GM12891 (cell line): Measurements from ENCODE around the gene VEGFB.

ENCODE experiments used
- DNase-seq: peaks from one replicate; pipeline ENCODE4 v3.0.0; 2011; ENCODE audit warnings: low spot score; ENCODE audit not compliant: insufficient read length
- FAIRE-seq: peaks from 2 replicates; lab custom pipeline; 2011; peaks lifted over from hg19 to GRCh38; lab: Jason Lieb, UNC
- PAX5 ChIP-seq: IDR thresholded peaks from 2 replicates; pipeline ENCODE4 v1.6.1; 2011; ENCODE audit warnings: low read length, moderate library complexity, mild to moderate bottlenecking; ENCODE audit not compliant: insufficient read depth, severe bottlenecking
- POLR2A ChIP-seq: IDR thresholded peaks from 2 replicates; pipeline ENCODE4 v1.6.1; 2011; ENCODE audit warnings: low read depth, low read length, control low read depth
- POLR2AphosphoS5 ChIP-seq: IDR thresholded peaks from 2 replicates; pipeline ENCODE4 v1.6.1; 2011; ENCODE audit warnings: low read depth, low read length, control low read depth
- POU2F2 ChIP-seq: IDR thresholded peaks from 2 replicates; pipeline ENCODE4 v1.6.1; 2011; ENCODE audit warnings: low read depth, mild to moderate bottlenecking, control low read depth, low read length, moderate library complexity
- SPI1 ChIP-seq: IDR thresholded peaks from 2 replicates; pipeline ENCODE4 v1.6.1; 2011; ENCODE audit warnings: low read depth, low read length, control low read depth
- TAF1 ChIP-seq: IDR thresholded peaks from 2 replicates; pipeline ENCODE4 v1.6.1; 2011; ENCODE audit warnings: low read depth, low read length, control low read depth

The VEGFB gene

DNA sequence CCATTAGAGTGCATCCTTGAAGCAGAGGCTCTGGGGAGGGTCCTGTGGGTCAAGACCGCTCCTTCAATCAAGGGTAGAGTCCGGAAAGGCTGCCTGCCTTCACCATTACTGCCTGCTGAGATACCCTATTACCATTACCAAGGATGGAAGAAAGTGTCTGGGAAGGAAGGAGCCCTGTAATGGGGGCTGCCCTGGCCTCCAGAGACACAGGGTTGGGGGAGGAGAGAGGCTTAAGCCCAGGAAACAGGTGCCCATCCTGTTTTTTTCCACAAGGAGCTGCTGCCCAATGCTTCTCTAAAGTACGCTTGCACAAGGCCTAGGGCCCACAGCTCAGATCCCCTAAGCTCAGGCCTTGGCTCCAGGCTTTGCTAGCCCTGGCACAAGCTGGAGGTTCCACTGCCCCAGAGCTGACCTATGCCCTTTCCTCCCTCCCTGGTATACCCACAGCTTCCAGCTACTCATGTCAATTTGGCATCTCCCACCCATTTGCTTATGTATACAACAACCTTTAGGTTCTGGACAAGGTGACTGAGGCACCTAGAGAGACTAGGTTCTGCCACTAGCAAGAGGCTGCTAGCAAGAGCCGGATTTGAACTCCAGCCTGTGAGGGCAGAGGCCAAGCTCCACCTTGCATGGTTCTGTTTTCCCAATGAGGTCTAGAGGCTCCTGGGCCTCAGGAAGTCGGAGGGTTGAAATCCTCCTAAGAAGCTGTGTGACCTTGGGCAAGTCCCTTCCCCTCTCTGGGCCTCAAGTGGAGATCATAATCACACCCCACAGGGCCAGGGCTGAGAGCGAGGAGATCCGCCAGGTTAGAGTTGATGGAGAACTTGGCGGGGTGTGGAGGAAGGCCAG lies 15.4 kb downstream of the VEGFB start:
- DNase-seq (no peak), FAIRE-seq (no peak)
- no peak for TF ChIP-seq POU2F2
- no peak for TF ChIP-seq POLR2A
- no peak for TF ChIP-seq PAX5
- TF ChIP-seq TAF1, result no peak
- TF ChIP-seq SPI1, result no peak
- no peak for TF ChIP-seq POLR2AphosphoS5

DNA sequence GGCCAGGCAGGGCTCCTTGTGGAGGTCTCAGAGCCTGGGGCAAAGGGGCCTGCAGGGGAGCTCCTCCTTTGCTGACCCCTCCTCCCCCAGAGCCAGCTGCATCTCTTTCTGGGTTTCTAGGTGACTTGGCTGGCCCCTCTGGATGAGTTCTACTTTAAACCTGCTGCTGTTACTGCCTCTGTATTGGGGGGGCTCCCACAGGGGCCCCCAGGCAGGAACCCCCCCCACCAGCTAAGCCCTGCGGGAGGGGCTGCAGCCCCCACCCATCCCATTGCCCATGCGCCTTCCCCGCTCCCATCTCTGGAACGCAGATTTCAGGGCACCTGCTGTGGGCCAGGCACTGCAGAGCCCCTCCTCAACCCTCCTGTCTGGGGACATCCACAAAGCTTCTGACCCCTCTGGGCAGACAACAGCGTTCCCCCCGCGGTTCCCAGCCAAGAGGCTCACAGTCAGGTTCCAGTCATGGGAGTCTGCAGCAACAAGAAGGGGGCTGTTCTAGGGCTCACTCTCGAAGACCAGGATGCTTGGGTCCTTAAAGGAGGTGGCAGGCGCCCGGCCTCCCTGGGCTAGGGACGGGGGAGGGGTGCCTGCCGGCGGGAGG lies 16.1 kb downstream of the VEGFB start:
- DNase-seq (no peak), FAIRE-seq (no peak)
- no peak for TF ChIP-seq POLR2A
- no peak for TF ChIP-seq PAX5
- no peak for TF ChIP-seq POLR2AphosphoS5
- TF ChIP-seq POU2F2, result no peak

DNA sequence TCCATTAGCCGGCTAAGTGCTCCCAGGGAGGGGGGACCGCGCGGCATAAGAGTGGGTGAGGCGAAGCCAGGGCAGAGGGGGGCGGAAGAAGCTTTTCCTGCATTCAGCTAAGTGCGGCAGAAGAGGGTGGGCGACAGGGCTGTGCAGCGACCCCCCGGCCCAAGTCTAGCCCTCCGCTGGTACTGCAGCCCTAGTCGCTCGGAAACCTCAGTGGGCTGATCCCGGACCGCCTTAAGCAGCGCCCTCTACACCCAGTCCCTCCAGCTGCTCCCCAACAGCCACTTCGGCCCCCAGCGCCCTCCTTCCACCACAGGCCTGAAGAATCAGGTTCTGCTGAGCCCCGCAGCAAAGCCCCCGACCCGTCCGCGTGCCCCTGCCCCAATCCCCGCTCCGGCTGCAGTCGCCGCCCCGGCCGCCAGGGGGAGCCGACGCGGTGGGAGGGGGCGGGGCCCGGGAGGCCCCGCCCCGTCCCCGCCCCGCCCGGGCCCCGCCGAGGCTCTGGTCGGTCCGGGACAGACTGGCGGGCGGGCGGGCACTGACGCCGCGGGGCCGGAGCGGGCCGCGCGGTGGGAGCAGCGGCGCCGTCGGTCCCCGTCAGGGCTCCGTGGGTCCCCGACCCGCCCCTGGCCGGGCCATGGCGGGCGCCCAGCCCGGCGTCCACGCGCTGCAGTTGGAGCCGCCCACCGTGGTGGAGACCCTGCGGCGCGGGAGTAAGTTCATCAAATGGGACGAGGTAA lies 16.8 kb downstream of the VEGFB start, which contains the start of gene PLCB3:
Gene PLCB3, plus strand, starts transcription at position 515 of the 737 bp plus-strand sequence. Its CDS starts 120 bp downstream, at position 635.
- FAIRE-seq (peak; percentile 41), DNase-seq (peak; percentile 92)
- TF ChIP-seq POLR2A (no peak), SPI1 (no peak), POLR2AphosphoS5 (no peak), TAF1 (no peak), PAX5 (no peak), POU2F2 (no peak)

DNA sequence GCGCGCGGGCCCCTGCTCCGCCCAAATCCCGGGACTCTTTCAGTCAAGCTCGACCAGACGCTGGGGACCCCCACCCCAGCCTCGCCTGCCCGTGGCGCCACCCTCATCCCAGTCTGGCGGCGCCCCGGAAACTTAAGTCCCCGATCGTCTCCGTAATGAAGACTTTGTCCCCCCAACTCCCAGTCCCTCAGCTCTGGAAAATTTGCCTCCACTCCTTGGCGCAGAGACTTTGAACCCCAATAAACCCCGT lies 17.3 kb downstream of the VEGFB start:
- DNase-seq (no peak), FAIRE-seq (no peak)
- no peak for TF ChIP-seq SPI1
- no peak for TF ChIP-seq PAX5
- no peak for TF ChIP-seq TAF1

DNA sequence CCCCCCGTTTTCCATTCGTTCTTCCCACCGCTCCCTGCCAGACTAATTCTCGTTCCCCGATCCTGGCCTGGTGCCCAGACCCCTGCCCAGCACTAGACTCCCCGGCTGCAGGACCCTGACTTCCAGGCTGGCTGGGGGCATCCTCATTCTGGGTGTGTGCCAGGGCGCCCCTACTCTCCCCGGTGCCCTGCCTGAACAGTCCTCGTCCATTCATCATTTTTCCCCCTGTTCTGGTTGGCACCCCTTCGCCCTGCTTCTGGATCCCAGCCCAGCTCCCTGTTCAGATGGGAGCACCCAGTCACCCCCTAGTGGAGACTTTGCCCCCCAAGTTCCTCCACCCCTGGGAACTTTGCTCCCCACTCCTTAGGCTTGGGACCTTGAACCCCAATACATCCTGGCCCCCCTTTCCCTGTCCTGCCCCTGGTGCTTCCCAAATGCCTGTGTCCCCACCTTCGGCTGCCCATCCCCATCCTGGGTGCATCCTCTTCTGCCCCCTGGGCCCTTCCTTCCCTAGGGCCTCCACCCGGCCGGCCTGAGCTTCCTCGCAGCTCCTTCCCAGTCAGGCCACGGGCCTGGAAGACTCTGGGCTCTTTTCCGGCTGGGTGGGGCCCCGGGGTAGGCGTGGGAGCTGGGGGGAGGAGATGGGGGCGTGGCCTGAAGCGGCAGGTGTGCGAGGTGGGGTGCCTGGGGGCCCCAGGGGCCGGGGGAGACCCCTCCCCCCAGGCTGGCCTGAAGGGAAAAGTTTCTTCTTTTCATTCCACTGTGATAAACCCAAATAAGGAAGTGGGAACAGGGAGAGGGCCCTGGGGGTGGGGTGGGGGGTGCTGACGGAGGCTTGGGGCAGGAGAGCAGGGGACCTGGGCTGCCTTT lies 17.9 kb downstream of the VEGFB start:
- TF ChIP-seq SPI1 (peak; percentile 24; the same call in 1 of the 2 replicates), POLR2AphosphoS5 (no peak)
- DNase-seq (no peak), FAIRE-seq (no peak)

DNA sequence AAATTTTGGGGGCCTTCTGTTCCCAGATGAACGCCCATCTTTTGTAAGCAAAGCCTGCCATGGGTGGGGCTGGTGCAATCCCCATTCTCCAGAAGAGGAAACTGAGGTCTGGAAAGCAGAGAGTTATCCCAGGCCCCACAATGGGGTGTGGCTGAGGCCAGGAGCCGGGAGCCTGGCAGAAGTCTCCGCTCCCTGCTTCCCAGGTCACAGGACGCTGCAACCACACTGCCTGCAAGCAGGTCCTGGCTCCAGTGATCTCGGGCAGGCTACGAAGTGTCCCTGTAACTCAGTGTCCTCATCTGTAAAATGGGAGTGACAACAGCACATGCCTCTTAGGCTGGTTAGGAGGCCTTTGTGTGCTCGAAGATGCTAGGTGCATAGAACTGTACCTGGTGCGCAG lies 18.7 kb downstream of the VEGFB start:
- no peak for FAIRE-seq
- TF ChIP-seq POLR2A (no peak), SPI1 (no peak), POU2F2 (no peak), TAF1 (no peak), PAX5 (no peak), POLR2AphosphoS5 (no peak)

DNA sequence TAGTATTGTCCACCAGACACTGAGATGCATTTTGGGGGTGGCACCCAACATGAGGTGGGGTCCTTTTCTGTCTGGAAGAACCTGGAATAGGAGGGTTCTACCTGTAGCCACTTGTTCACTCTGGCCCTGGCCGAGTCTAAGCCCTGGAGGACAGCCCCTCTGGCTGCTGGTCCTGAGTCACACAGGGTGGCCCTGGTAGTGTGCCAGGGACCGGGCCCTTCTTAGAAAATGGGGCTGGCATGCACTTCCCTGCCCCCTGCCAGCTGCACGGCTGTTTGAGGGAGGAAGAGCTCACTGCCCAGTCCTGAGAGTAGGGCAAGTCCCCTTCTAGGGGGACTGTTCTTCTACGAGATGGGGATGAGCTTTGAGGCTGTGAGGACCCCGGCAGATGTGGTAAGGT lies 19.1 kb downstream of the VEGFB start:
- DNase-seq, result no peak
- FAIRE-seq, result no peak
- no peak for TF ChIP-seq POLR2AphosphoS5
- TF ChIP-seq PAX5, result no peak
- TF ChIP-seq TAF1, result no peak
- no peak for TF ChIP-seq POU2F2
- no peak for TF ChIP-seq SPI1
- no peak for TF ChIP-seq POLR2A

More for the DNA sequence above, 18.7 kb downstream of the VEGFB start:
- DNase-seq, result no peak

DNA sequence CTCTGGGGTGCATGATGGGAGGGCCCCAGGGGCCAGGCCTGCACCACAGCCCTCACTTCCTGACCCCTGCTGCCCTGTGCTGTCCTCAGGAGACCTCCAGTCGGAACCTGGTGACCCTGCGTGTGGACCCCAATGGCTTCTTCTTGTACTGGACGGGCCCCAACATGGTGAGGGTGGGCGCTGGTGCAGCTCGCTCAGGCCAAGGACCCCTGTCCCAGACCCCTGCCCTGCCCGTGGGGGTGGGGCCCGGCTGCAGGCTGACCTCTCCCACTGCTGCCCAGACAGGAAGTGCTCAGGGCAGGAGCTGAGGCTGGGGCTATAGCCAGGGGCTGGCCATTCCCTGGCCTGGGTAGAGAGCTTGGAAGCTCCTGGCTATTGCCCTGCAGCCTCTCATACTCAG lies 19.9 kb downstream of the VEGFB start:
- FAIRE-seq (no peak), DNase-seq (no peak)
- TF ChIP-seq POLR2AphosphoS5 (no peak), PAX5 (no peak), POU2F2 (no peak), TAF1 (no peak), POLR2A (no peak), SPI1 (no peak)
